H1 (cell line): ENCODE measurements around the gene KHSRP. TPM values are rescaled to one million over a fixed set of nuclear protein-coding genes. Genes with fewer than 3 reads are reported as not detected.

Experiments
- polyA plus RNA-seq, 7 experiments: library from polyadenylated mRNA; depleted of rRNA in 3 of 7; stranded (reverse) in 5 of 7; unstranded in 2 of 7; fragments of >200 nt in 5 of 7; fragments of 200-250 nt in 2 of 7; gene quantifications; 1 replicate in 5 of 7; 2 replicates in 1 of 7; 4 replicates in 1 of 7; pipeline versions ENCODE4 v1.2.1 to v1.2.3, GENCODE V29; 2011 to 2013; ENCODE audit warnings: missing spikeins in 2 of 7, mixed read lengths in 2 of 7
- total RNA-seq: library from RNA; stranded (reverse); fragmentation: NEBNext Ultra II Directional; extraction: Animal tissue kit (Norgen Biotek cat#: 25700); gene quantifications from 2 replicates; pipeline ENCODE4 v1.2.1, GENCODE V29; 2021
- TF ChIP-seq, protein P1 (sequence below): IDR thresholded peaks from 2 replicates; pipeline ENCODE4 v1.6.1; 2011; ENCODE audit warnings: low read depth, mild to moderate bottlenecking, low read length; ENCODE audit not compliant: insufficient read depth

The KHSRP gene
- total and polyA plus RNA-seq, 2 of the 8 experiments (the other 6 are each of a cell fraction or from before 2014, with no cell fraction given), result 143 to 573 TPM

DNA sequence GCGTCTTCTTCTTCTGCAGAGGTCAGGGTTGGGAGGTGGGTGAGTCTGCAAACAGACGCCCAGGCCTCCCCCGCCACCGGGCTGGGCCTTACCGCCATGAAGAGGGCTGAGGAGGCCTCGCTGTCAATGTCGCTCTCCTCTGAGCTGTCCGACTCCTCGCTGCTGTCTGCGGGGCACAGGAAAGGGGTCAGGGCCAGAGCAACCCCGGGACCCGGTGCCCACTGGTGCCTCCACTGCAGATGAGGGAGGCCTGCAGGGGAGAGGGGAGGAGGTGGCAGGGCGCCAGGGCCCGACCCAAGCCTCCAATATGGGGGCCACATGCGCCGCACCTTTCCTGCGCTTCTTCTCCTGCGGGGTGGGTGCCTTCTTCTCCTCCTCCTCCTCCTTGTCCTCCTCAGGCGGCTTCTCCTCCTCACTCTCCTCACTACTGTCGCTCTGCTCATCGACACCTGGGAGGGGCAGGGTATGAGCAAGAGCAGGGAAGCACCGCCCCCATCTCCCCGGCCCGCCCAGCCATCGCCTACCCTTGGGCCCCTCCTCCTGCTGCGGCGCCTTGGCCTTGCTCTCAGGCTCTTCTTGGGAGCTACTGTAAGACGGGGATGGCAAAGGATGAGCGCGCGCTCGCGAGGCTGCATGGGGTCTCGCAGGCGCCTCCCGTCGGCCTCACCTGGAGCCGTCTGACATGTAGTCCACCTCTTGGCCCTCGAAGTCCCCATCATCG is 43.4 kb downstream of the KHSRP start (continued):
- TF ChIP-seq, protein P1, sequence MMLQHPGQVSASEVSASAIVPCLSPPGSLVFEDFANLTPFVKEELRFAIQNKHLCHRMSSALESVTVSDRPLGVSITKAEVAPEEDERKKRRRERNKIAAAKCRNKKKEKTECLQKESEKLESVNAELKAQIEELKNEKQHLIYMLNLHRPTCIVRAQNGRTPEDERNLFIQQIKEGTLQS, result no peak
- TF ChIP-seq, all 59 proteins: peak for 0
